ENCODE measurements around the gene BOLA1. TPM values are rescaled to one million over a fixed set of nuclear protein-coding genes. Genes with fewer than 3 reads are reported as not detected.
"Not testable (repeated sequence)": the region's sequence is repeated elsewhere in the genome, so short reads cannot be mapped to it uniquely, and the experiment has no call there.

BOLA1 gene
- total RNA-seq, 2 experiments from 2014 or later, result 23.7 to 25.4 TPM

- peak; percentile 94 for ATAC-seq (ENCODE audit: low read depth)
- Mint-ChIP-seq H3K36me3 (peaks cover 34% of the 10 kb centered on the region), H3K4me3 (peak within 1 kb of the TSS; percentile 99), H3K9me3 (no peaks in the 10 kb centered on the region), H3K4me1 (peaks cover 48% of the 10 kb centered on the region), H3K27me3 (no peaks in the 10 kb centered on the region), H3K27ac (peak within 1 kb of the TSS; percentile 98)
- POLR2A ChIA-PET, result interaction anchor here (0.9 to 2.8 kb wide), 14 partner anchors 10 to 652 kb away, joined by 3 to 92 read pairs (median 8); partner anchors contain the start of genes BOLA1, MCL1, MTMR11 and OTUD7B
- DNase-seq, result peak; percentile 95
These were observed 28.4 kb downstream of the BOLA1 start, which contains the start of gene SF3B4 for GRCh38 chr1:149927563-149928400. Gene SF3B4, minus strand, starts transcription at chr1:149927803. Its CDS starts 44 bp downstream, at chr1:149927759.

GRCh38 chr1:149928401-149928724, 29.0 kb downstream of the BOLA1 start:
- Mint-ChIP-seq H3K27me3 (no peaks in the 10 kb centered on the region), H3K27ac (peak overlapping the region; percentile 98), H3K36me3 (peaks cover 29% of the 10 kb centered on the region), H3K4me3 (peak overlapping the region; percentile 99), H3K9me3 (no peaks in the 10 kb centered on the region), H3K4me1 (peaks cover 48% of the 10 kb centered on the region)
- DNase-seq (no peak), ATAC-seq (ENCODE audit: low read depth) (no peak)
- POLR2A ChIA-PET, result interaction anchor here (0.9 to 2.8 kb wide), 14 partner anchors 10 to 651 kb away, joined by 3 to 92 read pairs (median 8); partner anchors contain the start of genes BOLA1, MCL1, MTMR11 and OTUD7B

GRCh38 chr1:149929856-149930255, 30.5 kb downstream of the BOLA1 start:
- no peaks in the 10 kb centered on the region for H3K27me3 Mint-ChIP-seq
- DNase-seq, result no peak

GRCh38 chr1:149931212-149931790, 31.9 kb downstream of the BOLA1 start:
- Mint-ChIP-seq H3K4me1 (peaks cover 29% of the 10 kb centered on the region), H3K27ac (peak overlapping the region; percentile 52), H3K27me3 (no peaks in the 10 kb centered on the region), H3K36me3 (peaks cover 5% of the 10 kb centered on the region), H3K9me3 (no peaks in the 10 kb centered on the region), H3K4me3 (no peak overlapping the region)
- POLR2A ChIA-PET, result interaction anchor here (1.5 kb wide), 1 partner anchor 44 kb away, joined by 9 read pairs; a partner anchor contains a TSS
- DNase-seq, result no peak
- no peak for ATAC-seq (ENCODE audit: low read depth)

More at GRCh38 chr1:149929856-149930255, 30.5 kb downstream of the BOLA1 start:
- Mint-ChIP-seq H3K27ac (no peak overlapping the region), H3K36me3 (peaks cover 18% of the 10 kb centered on the region), H3K4me1 (peaks cover 40% of the 10 kb centered on the region), H3K4me3 (no peak overlapping the region), H3K9me3 (no peaks in the 10 kb centered on the region)
- POLR2A ChIA-PET, result interaction anchor here (1.1 to 2.8 kb wide), 2 partner anchors 8 to 42 kb away, joined by 4 to 92 read pairs; a partner anchor contains a TSS
- ATAC-seq (ENCODE audit: low read depth), result no peak

- H3K4me3 Mint-ChIP-seq, result no peak overlapping the region
- no peaks in the 10 kb centered on the region for H3K9me3 Mint-ChIP-seq
- no peak for ATAC-seq (ENCODE audit: low read depth)
- peaks cover 5% of the 10 kb centered on the region for H3K36me3 Mint-ChIP-seq
- H3K4me1 Mint-ChIP-seq, result peaks cover 32% of the 10 kb centered on the region
- H3K27me3 Mint-ChIP-seq, result no peaks in the 10 kb centered on the region
- no peak for DNase-seq
- POLR2A ChIA-PET, result no interaction called here
- H3K27ac Mint-ChIP-seq, result no peak overlapping the region
These were observed 33.1 kb downstream of the BOLA1 start for GRCh38 chr1:149932474-149932873.

- H3K36me3 Mint-ChIP-seq, result peaks cover 2% of the 10 kb centered on the region
- no peak overlapping the region for H3K27ac Mint-ChIP-seq
- no peak overlapping the region for H3K4me3 Mint-ChIP-seq
- no peak for ATAC-seq (ENCODE audit: low read depth)
- H3K4me1 Mint-ChIP-seq, result peaks cover 37% of the 10 kb centered on the region
- no peaks in the 10 kb centered on the region for H3K9me3 Mint-ChIP-seq
- POLR2A ChIA-PET, result interaction anchor here (1.8 kb wide), 1 partner anchor 46 kb away, joined by 7 read pairs; a partner anchor contains a TSS
- no peak for DNase-seq
- H3K27me3 Mint-ChIP-seq, result no peaks in the 10 kb centered on the region
These were observed 33.8 kb downstream of the BOLA1 start for GRCh38 chr1:149933208-149933607.

- Mint-ChIP-seq H3K9me3 (no peaks in the 10 kb centered on the region), H3K4me3 (no peak overlapping the region), H3K27ac (no peak overlapping the region), H3K27me3 (no peaks in the 10 kb centered on the region), H3K36me3 (peaks cover 2% of the 10 kb centered on the region), H3K4me1 (peaks cover 36% of the 10 kb centered on the region)
- no peak for ATAC-seq (ENCODE audit: low read depth)
- no peak for DNase-seq
- POLR2A ChIA-PET, result interaction anchor here (0.6 to 1.8 kb wide), 2 partner anchors 32 to 47 kb away, joined by 3 to 7 read pairs; a partner anchor contains a TSS
These were observed 35.0 kb downstream of the BOLA1 start for GRCh38 chr1:149934356-149934755.

- ATAC-seq (ENCODE audit: low read depth) (no peak), DNase-seq (no peak)
- Mint-ChIP-seq H3K27me3 (no peaks in the 10 kb centered on the region), H3K4me3 (peak within 1 kb of the TSS; percentile 44), H3K36me3 (no peaks in the 10 kb centered on the region), H3K4me1 (peaks cover 28% of the 10 kb centered on the region), H3K9me3 (no peaks in the 10 kb centered on the region), H3K27ac (peak within 1 kb of the TSS; percentile 66)
- POLR2A ChIA-PET, result interaction anchor here (3.1 to 4.7 kb wide), 2 partner anchors 8 to 49 kb away, joined by 31 to 46 read pairs; partner anchors contain the start of gene SF3B4
These were observed 37.0 kb downstream of the BOLA1 start, which contains the start of gene MTMR11 for GRCh38 chr1:149936170-149936991. Gene MTMR11, minus strand, starts transcription at chr1:149936879. Its CDS starts 232 bp downstream, at chr1:149936647.

- Mint-ChIP-seq H3K9me3 (no peaks in the 10 kb centered on the region), H3K36me3 (no peaks in the 10 kb centered on the region), H3K27ac (peak overlapping the region; percentile 66), H3K4me1 (peaks cover 22% of the 10 kb centered on the region), H3K27me3 (no peaks in the 10 kb centered on the region), H3K4me3 (peak overlapping the region; percentile 44)
- no peak for DNase-seq
- POLR2A ChIA-PET, result interaction anchor here (0.9 to 4.7 kb wide), 5 partner anchors 8 to 50 kb away, joined by 3 to 46 read pairs (median 4); partner anchors contain the start of gene SF3B4
- no peak for ATAC-seq (ENCODE audit: low read depth)
These were observed 37.8 kb downstream of the BOLA1 start for GRCh38 chr1:149936992-149937705.

GRCh38 chr1:149937759-149938158, 38.4 kb downstream of the BOLA1 start:
- POLR2A ChIA-PET, result interaction anchor here (0.9 to 4.7 kb wide), 5 partner anchors 8 to 50 kb away, joined by 3 to 46 read pairs (median 4); partner anchors contain the start of gene SF3B4
- Mint-ChIP-seq H3K9me3 (no peaks in the 10 kb centered on the region), H3K27ac (peak overlapping the region; percentile 66), H3K4me1 (peaks cover 23% of the 10 kb centered on the region), H3K36me3 (no peaks in the 10 kb centered on the region), H3K4me3 (peak overlapping the region; percentile 44), H3K27me3 (no peaks in the 10 kb centered on the region)
- peak; percentile 52 for ATAC-seq (ENCODE audit: low read depth)
- no peak for DNase-seq

GRCh38 chr1:149938668-149939003, 39.3 kb downstream of the BOLA1 start:
- not testable (repeated sequence) for H3K9me3 Mint-ChIP-seq; H3K36me3 Mint-ChIP-seq; H3K27me3 Mint-ChIP-seq; DNase-seq; ATAC-seq (ENCODE audit: low read depth)
- POLR2A ChIA-PET, result interaction anchor here (0.6 to 4.7 kb wide), 5 partner anchors 9 to 51 kb away, joined by 3 to 46 read pairs (median 4); partner anchors contain the start of gene SF3B4
- Mint-ChIP-seq H3K4me1 (peaks cover 30% of the 10 kb centered on the region), H3K4me3 (peak overlapping the region; percentile 14), H3K27ac (peak overlapping the region; percentile 49)

GRCh38 chr1:149940427-149940826, 41.1 kb downstream of the BOLA1 start:
- no peaks in the 10 kb centered on the region for H3K9me3 Mint-ChIP-seq
- no peak for ATAC-seq (ENCODE audit: low read depth)

More at GRCh38 chr1:149940427-149940826, 41.1 kb downstream of the BOLA1 start:
- DNase-seq, result no peak
- Mint-ChIP-seq H3K27me3 (no peaks in the 10 kb centered on the region), H3K4me1 (peaks cover 31% of the 10 kb centered on the region), H3K27ac (no peak overlapping the region), H3K4me3 (no peak overlapping the region), H3K36me3 (peaks cover 5% of the 10 kb centered on the region)
- POLR2A ChIA-PET, result no interaction called here

All from activated naive CD8-positive, alpha-beta T cell treated with anti-CD3 and anti-CD28 coated beads, Interleukin-2, amount 10 ng/mL, durations not matched to agents 7 days and 5 days (primary cell).